Uterus (tissue), 4 donors: ENCODE measurements around the gene PRKCG. TPM values are rescaled to one million over a fixed set of nuclear protein-coding genes. Genes with fewer than 3 reads are reported as not detected.
"Not testable (repeated sequence)": the region's sequence is repeated elsewhere in the genome, so short reads cannot be mapped to it uniquely, and the experiment has no call there.

Experiments
- DNase-seq, 2 donors: peaks; one replicate each; pipeline ENCODE4 v3.0.0-alpha.2; 2019 to 2020
- H3K27ac ChIP-seq, 2 donors: fragments of 200-600 bp; sonication (generic); 1 replicate in 1 of 2; 2 replicates in 1 of 2; pipeline ENCODE4 v1.5.1; 2016 to 2018
- H3K27me3 ChIP-seq, 2 donors: fragments of 200-600 bp; sonication (generic); one replicate each; pipeline ENCODE4 v1.5.1; 2018 to 2019; ENCODE audit warnings: control low read depth in 1 of 2
- H3K36me3 ChIP-seq, 2 donors: fragments of 200-600 bp; sonication (generic); one replicate each; pipeline ENCODE4 v1.5.1; 2019; ENCODE audit warnings: control low read depth in 1 of 2
- H3K4me1 ChIP-seq, 2 donors: fragments of 200-600 bp; sonication (generic); one replicate each; pipeline ENCODE4 v1.5.1; 2018 to 2019; ENCODE audit warnings: control low read depth in 1 of 2
- H3K4me3 ChIP-seq, 2 donors: fragments of 200-600 bp; sonication (generic); 1 replicate in 1 of 2; 2 replicates in 1 of 2; pipeline ENCODE4 v1.5.1; 2018 to 2019; ENCODE audit warnings: mild to moderate bottlenecking in 1 of 2
- H3K9me3 ChIP-seq, 2 donors: fragments of 200-600 bp; sonication (generic); one replicate each; pipeline ENCODE4 v1.5.1; 2019; ENCODE audit warnings: control low read depth in 1 of 2
- CTCF ChIP-seq, 4 experiments: fragments of 200-600 bp in 2 of 4; fragments of 450-650 bp in 2 of 4; sonication (generic) in 2 of 4; IDR thresholded peaks; one replicate each; pipeline ENCODE4 v1.5.1; 2016 to 2019; ENCODE audit warnings: antibody characterized with exemption in 4 of 4, mild to moderate bottlenecking in 2 of 4, moderate library complexity in 1 of 4
- POLR2A ChIP-seq, 2 donors: fragments of 450-650 bp; IDR thresholded peaks; one replicate each; pipeline ENCODE4 v1.6.1; 2016; ENCODE audit warnings: antibody characterized with exemption in 2 of 2, mild to moderate bottlenecking in 1 of 2, moderate library complexity in 1 of 2
- intact Hi-C: fragments of 100-400 bp; cut with DNase I; formaldehyde crosslinking; loops from one replicate; pipeline ENCODE4 v1.15.1; 2023; ENCODE audit warnings: low total_unique reads
- total RNA-seq, 4 donors: library from RNA; depleted of rRNA in 3 of 4; stranded (reverse); fragments of >200 nt in 3 of 4; gene quantifications; one replicate each; pipeline versions ENCODE4 v1.1.0 to v1.2.4, GENCODE V29; 2014 to 2023
- donor health status: DM: yes; HTN: yes; CAD: no.

The PRKCG gene
- under 1 TPM in 1 of 4 donors, not detected in 3; 0.69 TPM for total RNA-seq

DNA sequence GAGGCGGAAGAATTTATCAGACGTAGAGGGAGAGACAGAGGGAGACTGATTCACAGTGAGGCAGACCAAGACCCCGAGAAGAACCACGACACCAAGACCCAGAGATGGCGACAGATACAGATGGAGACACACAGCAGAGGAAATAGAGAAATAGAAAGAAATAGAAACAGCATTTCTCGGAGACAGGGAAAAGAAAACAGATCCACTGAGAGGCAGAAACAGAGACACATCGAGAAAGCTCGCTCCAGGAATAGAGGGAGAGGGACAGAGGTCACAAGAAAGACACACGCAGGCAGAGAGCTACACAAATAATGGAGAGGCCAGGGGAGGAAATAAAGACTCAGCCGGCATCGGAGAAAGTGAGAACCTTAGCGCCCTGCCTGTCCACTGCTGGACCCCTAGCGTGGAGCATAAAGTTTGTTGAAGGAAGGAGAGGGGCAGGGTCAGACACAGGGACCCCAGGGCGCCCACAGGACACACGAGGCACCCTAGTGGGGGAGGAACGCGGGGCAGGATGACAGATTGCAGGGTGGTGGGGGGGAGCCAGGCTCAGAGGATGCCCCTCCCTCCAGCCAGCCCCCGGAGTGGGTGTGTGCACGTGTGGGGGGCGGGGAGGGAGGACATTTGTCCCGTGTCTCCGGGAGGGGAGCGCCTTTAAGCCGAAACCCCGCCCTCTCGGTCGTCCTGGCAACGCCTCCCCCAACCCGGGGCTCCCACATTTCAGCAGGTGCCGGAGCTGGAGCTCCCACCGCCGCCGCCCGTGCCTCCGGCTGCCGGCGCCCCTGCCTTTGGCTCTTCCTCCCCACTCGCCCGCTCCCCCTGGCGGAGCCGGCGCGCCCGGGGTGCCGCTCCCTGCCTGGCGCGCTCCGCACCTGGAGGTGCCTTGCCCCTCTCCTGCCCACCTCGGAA, at the start of gene PRKCG:
TSS of gene PRKCG (plus strand) at position 716 of the 909 bp plus-strand sequence. CDS start 298 bp downstream, outside the sequence.
- H3K9me3 ChIP-seq, result no peaks in the 10 kb centered on the region
- peaks cover 0 to 16% of the 10 kb centered on the region in 2 donors for H3K4me1 ChIP-seq
- DNase-seq, result no peak
- H3K27me3 ChIP-seq, result peaks cover 25 to 33% of the 10 kb centered on the region in 2 donors
- H3K27ac ChIP-seq, result no peak within 1 kb of the TSS
- TF ChIP-seq POLR2A (IDR thresholded peaks at IDR 0.05) (no peak), CTCF (IDR thresholded peaks at IDR 0.05) (peak; percentile 29 to 50 (median 44))
- intact Hi-C loops, result no loop called here
- no peak within 1 kb of the TSS for H3K4me3 ChIP-seq
- H3K36me3 ChIP-seq, result no peaks in the 10 kb centered on the region

DNA sequence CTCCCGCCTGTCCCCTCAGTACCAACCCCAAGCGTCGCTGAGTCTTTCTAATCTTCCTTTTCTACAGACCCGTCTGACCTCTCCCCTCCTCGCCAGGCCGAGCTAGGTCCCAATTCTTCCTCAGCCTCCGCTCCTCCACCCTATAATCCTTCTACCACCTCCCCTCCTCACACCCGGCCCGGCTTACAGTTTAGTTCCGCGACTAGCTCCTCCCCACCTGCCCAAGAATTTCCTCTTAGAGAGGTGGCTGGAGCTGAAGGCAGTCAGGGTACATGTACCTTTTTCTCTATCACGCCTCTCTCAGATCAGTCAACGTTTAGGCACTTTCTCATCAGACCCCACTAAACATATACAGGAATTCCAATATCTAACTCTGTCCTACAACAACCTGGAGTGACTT, 49.1 kb upstream of the PRKCG start:
- H3K4me1 ChIP-seq, H3K27me3 ChIP-seq, DNase-seq, H3K27ac ChIP-seq, intact Hi-C loops, H3K4me3 ChIP-seq, H3K36me3 ChIP-seq, H3K9me3 ChIP-seq: not testable (repeated sequence)

- H3K27me3 ChIP-seq, H3K9me3 ChIP-seq, H3K36me3 ChIP-seq, H3K4me3 ChIP-seq, intact Hi-C loops, DNase-seq, H3K27ac ChIP-seq, H3K4me1 ChIP-seq: not testable (repeated sequence)
These were observed 43.6 kb upstream of the PRKCG start for GRCh38 chr19:53838446-53838845.

- not testable (repeated sequence) for DNase-seq
These were observed 41.8 kb upstream of the PRKCG start for GRCh38 chr19:53840241-53840640.

DNA sequence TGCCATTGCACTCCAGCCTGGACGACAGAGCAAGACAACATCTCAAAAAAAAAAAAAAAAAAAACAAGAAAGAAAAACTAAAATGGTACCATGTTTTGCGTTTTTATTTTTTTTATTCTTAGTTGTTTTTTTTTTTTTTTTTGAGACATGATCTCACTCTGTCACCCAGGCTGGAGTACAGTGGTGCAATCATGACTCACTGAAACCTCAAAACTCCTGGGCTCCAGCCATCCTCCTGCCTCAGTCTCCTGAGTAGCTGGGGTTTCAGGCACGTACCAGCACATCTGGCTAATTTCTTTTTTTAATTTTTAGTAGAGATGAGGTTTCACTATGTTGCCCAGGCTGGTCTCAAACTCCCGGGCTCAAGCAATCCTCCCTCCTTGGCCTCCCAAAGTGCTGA, 41.1 kb upstream of the PRKCG start:
- H3K4me3 ChIP-seq, H3K4me1 ChIP-seq, H3K9me3 ChIP-seq, DNase-seq, H3K36me3 ChIP-seq, H3K27me3 ChIP-seq, intact Hi-C loops, H3K27ac ChIP-seq: not testable (repeated sequence)

More at GRCh38 chr19:53840241-53840640, 41.8 kb upstream of the PRKCG start:
- H3K4me3 ChIP-seq, H3K9me3 ChIP-seq, H3K4me1 ChIP-seq, H3K36me3 ChIP-seq, H3K27ac ChIP-seq, intact Hi-C loops, H3K27me3 ChIP-seq: not testable (repeated sequence)

DNA sequence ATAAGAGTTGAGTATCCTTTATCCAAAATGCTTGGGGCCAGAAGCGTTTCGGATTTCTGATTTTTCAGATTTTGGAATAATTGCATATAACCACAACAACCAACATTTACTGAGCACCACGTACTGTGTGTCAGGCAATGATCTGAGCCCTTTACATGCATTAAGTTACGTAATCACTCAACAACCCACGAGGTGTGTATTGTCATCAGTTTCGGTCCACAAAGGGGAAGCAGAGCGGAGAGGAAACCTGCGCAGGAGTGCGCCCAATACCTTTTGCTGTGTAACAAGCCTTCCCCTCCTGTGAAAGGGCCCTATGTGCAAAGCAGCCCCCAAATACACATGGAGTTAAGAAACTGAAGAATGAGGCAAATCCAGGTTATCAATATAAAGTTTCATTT, 37.1 kb upstream of the PRKCG start:
- no peak for TF ChIP-seq POLR2A (IDR thresholded peaks at IDR 0.05)
- TF ChIP-seq CTCF (IDR thresholded peaks at IDR 0.05), result no peak

GRCh38 chr19:53847555-53847954, 34.4 kb upstream of the PRKCG start:
- no peak overlapping the region for H3K4me3 ChIP-seq
- intact Hi-C loops, result no loop called here
- no peaks in the 10 kb centered on the region for H3K9me3 ChIP-seq
- TF ChIP-seq CTCF (IDR thresholded peaks at IDR 0.05), result no peak
- TF ChIP-seq POLR2A (IDR thresholded peaks at IDR 0.05), result no peak
- no peak overlapping the region for H3K27ac ChIP-seq
- no peaks in the 10 kb centered on the region for H3K27me3 ChIP-seq
- no peak for DNase-seq
- H3K36me3 ChIP-seq, result no peaks in the 10 kb centered on the region
- H3K4me1 ChIP-seq, result no peaks in the 10 kb centered on the region

More for the DNA sequence above, 37.1 kb upstream of the PRKCG start:
- Histone ChIP-seq H3K36me3 (no peaks in the 10 kb centered on the region), H3K27ac (no peak overlapping the region), H3K27me3 (no peaks in the 10 kb centered on the region), H3K4me3 (no peak overlapping the region), H3K9me3 (no peaks in the 10 kb centered on the region), H3K4me1 (no peaks in the 10 kb centered on the region)
- intact Hi-C loops, result no loop called here
- no peak for DNase-seq
